Measurements from ENCODE around the gene MS4A8.
"Not testable (repeated sequence)": the region's sequence is repeated elsewhere in the genome, so short reads cannot be mapped to it uniquely, and the experiment has no call there.

MS4A8 gene, protein sequence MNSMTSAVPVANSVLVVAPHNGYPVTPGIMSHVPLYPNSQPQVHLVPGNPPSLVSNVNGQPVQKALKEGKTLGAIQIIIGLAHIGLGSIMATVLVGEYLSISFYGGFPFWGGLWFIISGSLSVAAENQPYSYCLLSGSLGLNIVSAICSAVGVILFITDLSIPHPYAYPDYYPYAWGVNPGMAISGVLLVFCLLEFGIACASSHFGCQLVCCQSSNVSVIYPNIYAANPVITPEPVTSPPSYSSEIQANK

DNA sequence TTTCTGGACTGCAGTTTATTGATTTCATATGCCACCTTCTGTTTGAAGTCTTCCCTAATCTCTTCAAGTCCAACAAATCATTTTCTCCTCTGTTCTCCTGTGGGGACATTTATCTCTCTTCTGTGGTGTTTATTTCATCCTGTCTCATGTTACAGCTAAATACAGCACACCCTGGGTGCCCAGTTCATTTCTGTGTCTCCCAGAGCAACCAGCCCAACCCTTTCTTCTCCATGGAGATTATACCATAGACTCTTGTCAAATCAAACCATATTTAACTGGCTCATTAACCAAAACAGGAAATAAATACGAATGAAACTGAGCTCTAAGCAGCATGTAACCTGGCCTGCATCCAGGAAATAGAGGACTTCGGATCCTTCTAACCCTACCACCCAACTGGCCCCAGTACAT, at the start of gene MS4A8:
Gene MS4A8 (plus strand): TSS at position 329 of the 408 bp plus-strand sequence. CDS start 1,249 bp downstream, outside the sequence.
- no peaks in the 10 kb centered on the region for H3K4me1 ChIP-seq (ENCODE audit: control insufficient read depth in 1 of 2, insufficient read depth in 1 of 2, low read depth in 1 of 2, low read length in 1 of 2)
- H3K9me3 ChIP-seq, result no peaks in the 10 kb centered on the region
- H3K4me3 ChIP-seq (ENCODE audit: low read depth in 1 of 2, low read length in 1 of 2), result no peak within 1 kb of the TSS
- no peaks in the 10 kb centered on the region for H3K36me3 ChIP-seq
- no peak within 1 kb of the TSS for H3K27ac ChIP-seq
- H3K27me3 ChIP-seq, result no peaks in the 10 kb centered on the region
- TF ChIP-seq, protein P1, sequence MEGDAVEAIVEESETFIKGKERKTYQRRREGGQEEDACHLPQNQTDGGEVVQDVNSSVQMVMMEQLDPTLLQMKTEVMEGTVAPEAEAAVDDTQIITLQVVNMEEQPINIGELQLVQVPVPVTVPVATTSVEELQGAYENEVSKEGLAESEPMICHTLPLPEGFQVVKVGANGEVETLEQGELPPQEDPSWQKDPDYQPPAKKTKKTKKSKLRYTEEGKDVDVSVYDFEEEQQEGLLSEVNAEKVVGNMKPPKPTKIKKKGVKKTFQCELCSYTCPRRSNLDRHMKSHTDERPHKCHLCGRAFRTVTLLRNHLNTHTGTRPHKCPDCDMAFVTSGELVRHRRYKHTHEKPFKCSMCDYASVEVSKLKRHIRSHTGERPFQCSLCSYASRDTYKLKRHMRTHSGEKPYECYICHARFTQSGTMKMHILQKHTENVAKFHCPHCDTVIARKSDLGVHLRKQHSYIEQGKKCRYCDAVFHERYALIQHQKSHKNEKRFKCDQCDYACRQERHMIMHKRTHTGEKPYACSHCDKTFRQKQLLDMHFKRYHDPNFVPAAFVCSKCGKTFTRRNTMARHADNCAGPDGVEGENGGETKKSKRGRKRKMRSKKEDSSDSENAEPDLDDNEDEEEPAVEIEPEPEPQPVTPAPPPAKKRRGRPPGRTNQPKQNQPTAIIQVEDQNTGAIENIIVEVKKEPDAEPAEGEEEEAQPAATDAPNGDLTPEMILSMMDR (IDR thresholded peaks at IDR 0.05), result no peak

DNA sequence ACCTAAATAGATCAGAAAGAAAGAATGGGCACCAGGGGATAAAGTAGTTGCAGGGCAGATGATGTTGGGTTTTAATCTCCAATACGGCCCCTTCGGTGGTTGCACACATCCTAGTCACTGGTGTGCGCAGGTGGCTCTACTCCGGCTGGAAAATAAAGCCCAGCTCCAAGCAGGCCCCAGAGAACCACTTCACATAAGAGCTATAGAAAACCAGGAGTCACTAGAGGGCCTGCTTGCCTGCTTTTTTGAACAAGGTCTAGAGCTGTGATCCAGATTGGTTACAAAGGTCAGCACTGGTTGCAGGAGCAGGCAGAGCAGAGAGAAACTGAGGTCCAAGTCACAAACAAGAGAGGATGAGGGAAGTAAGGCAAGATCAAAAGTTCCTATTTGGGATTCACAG, 41.5 kb upstream of the MS4A8 start:
- TF ChIP-seq, protein P1 (IDR thresholded peaks at IDR 0.05), result no peak
- no peaks in the 10 kb centered on the region for H3K4me1 ChIP-seq (ENCODE audit: control insufficient read depth in 1 of 2, insufficient read depth in 1 of 2, low read depth in 1 of 2, low read length in 1 of 2)
- no peaks in the 10 kb centered on the region for H3K27me3 ChIP-seq
- H3K4me3 ChIP-seq (ENCODE audit: low read depth in 1 of 2, low read length in 1 of 2), result no peak overlapping the region
- no peak overlapping the region for H3K27ac ChIP-seq
- H3K36me3 ChIP-seq, result no peaks in the 10 kb centered on the region
- no peaks in the 10 kb centered on the region for H3K9me3 ChIP-seq

DNA sequence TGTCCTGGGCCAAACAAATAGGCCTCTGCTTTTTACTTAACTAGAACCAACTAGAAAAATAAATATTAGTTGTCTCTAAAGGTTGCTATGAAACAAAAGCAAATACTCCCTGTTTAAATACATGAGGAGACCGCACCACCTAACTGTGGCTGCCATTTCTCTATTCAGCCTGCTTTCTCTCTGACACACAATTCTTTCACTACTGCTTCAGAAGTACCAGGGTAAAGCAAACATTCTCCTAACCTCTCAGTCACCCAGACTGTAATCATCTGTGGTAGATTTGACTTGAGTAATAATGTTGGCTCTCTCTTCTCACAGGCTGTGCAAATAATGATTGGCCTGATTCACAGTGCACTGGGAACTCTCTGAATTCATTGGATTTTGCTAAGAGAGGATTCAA, 41.0 kb upstream of the MS4A8 start:
- TF ChIP-seq, protein P1 (IDR thresholded peaks at IDR 0.05), result no peak
- H3K27me3 ChIP-seq, result no peaks in the 10 kb centered on the region
- no peak overlapping the region for H3K4me3 ChIP-seq (ENCODE audit: low read depth in 1 of 2, low read length in 1 of 2)
- H3K4me1 ChIP-seq (ENCODE audit: control insufficient read depth in 1 of 2, insufficient read depth in 1 of 2, low read depth in 1 of 2, low read length in 1 of 2), result no peaks in the 10 kb centered on the region
- H3K9me3 ChIP-seq, result no peaks in the 10 kb centered on the region
- H3K36me3 ChIP-seq, result no peaks in the 10 kb centered on the region
- H3K27ac ChIP-seq, result no peak overlapping the region

DNA sequence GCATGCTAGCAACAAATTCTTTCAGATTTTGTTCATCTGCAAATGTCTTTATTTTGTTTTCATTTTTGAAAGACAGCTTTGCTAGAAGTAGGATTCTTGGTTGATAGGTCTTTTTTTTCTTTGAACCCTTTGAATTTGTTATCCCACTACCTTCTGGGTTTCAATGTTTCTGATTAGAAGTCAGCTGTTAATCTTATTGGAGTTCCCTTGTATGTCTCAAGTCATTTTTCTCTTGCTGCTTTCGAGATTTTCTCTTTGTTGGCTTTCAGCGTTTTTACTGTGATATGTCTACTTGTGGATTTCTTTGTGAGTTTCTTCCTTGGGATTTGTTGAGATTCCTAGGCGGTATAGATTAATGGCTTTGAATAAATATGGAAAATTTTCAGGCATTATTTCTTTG, 27.2 kb upstream of the MS4A8 start:
- H3K27me3 ChIP-seq, result no peaks in the 10 kb centered on the region
- H3K4me1 ChIP-seq (ENCODE audit: control insufficient read depth in 1 of 2, insufficient read depth in 1 of 2, low read depth in 1 of 2, low read length in 1 of 2), result no peaks in the 10 kb centered on the region
- H3K9me3 ChIP-seq, result peaks cover 7% of the 10 kb centered on the region
- TF ChIP-seq, protein P1 (IDR thresholded peaks at IDR 0.05), result no peak
- H3K36me3 ChIP-seq, result no peaks in the 10 kb centered on the region
- no peak overlapping the region for H3K27ac ChIP-seq
- no peak overlapping the region for H3K4me3 ChIP-seq (ENCODE audit: low read depth in 1 of 2, low read length in 1 of 2)

DNA sequence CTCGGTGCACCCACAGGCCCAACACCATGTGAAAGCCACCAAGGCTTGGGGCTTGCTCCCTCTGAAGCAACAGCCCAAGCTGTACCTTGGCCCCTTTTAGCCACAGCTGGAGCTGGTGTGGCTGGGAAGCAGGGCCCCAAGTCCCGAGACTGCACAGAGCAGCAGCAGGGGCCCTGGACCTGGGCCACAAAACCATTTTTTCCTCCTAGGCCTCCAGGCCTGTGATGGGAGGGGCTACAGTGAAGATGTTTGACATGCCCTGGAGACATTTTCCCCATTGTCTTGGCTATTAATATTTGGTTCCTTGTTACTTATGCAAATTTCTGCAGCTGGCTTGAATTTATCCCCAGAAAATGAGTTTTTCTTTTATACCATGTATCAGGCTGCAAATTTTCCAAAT, 21.2 kb upstream of the MS4A8 start:
- H3K4me3 ChIP-seq (ENCODE audit: low read depth in 1 of 2, low read length in 1 of 2); H3K9me3 ChIP-seq; H3K4me1 ChIP-seq (ENCODE audit: control insufficient read depth in 1 of 2, insufficient read depth in 1 of 2, low read depth in 1 of 2, low read length in 1 of 2); H3K27me3 ChIP-seq; H3K27ac ChIP-seq; H3K36me3 ChIP-seq: not testable (repeated sequence)

DNA sequence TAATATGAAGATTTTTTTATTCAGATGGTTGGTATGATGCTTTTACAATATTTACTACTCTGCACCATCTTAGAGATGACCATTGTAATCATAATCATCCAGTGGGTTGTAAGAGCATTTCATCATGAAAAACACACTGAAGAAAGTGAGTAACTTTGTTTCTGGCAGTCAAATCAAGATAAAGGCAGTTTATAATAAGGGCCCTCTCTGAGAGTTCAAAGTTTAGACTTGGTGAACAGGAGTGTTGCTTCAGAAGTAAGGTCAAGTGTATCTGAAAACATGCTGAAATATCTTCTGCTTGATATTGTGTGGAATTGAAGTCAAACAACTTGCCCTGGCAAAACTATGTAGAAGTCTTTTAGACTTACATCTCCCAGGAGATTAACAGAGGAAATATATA, 19.5 kb upstream of the MS4A8 start:
- H3K4me3 ChIP-seq (ENCODE audit: low read depth in 1 of 2, low read length in 1 of 2), result no peak overlapping the region
- peaks cover 7% of the 10 kb centered on the region for H3K9me3 ChIP-seq
- H3K27me3 ChIP-seq, result no peaks in the 10 kb centered on the region
- H3K27ac ChIP-seq, result no peak overlapping the region
- no peaks in the 10 kb centered on the region for H3K36me3 ChIP-seq
- H3K4me1 ChIP-seq (ENCODE audit: control insufficient read depth in 1 of 2, insufficient read depth in 1 of 2, low read depth in 1 of 2, low read length in 1 of 2), result no peaks in the 10 kb centered on the region
- TF ChIP-seq, protein P1 (IDR thresholded peaks at IDR 0.05), result no peak

Measured in neutrophil (primary cell).